HG02623 (cell line): ENCODE measurements around the gene RAB28.
A peak's percentile ranks its signal among the peaks of the same experiment; 100 is the strongest.

Experiments used
- ATAC-seq: cut with Tn5 transposase; IDR thresholded peaks from one replicate; pipeline ENCODE4 v1.9.1; 2021; ENCODE audit warnings: moderate library complexity; ENCODE audit not compliant: unreplicated experiment

Gene RAB28

DNA sequence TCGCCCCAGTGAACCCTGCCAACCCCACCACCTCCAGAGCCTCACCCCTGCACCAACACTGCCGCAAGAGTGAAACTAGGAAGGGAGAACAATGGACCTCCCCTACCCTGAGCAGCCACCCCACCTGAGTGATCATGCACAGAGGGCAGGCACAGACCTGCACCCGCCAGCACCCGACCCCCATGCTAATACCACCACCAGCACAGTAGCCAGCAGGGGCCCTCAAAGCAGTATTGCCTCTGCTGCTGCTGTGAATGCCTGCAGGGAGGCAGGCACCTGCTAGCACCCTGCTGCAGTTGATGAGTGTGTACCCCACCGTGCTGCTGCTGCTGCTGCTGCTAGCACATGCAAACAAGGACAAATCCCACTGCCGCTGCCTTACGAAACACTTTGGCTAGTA lies 100.1 kb downstream of the RAB28 start:
- ATAC-seq: no peak

DNA sequence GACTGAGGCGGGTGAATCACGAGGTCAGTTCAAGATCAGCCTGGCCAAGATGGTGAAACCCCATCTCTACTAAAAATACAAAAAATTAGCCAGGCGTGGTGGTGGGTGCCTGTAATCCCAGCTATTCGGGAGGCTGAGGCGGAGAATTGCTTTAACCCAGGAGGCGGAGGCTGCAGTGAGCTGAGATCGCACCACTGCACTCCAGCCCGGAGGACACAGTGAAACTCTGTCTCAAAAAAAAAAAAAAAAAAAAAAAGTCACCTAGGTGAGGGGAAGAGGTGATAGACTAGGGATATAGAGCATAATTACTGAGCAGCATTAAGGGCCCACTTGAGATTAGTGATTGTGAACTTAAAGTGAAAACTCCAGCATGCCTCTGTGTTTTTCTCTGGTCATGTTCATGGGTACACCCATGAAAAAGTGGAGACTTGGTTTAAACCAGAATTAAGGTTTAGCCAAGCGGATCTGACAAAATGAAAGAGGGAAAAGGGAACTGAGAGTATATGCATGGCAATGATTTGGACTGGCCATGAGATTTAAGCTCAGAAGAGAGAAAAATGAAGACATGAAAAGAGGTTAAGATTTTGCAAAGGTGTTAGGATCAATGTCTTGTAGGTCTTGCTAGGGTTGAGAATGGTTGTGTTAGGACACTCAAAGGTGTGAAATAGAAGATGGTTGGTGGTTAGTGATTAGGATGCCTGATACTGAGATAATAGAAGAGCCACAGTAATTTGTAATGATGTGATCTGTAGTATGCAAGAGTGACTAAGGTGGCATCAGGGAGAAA lies 105.0 kb downstream of the RAB28 start:
- ATAC-seq: peak; percentile 50

DNA sequence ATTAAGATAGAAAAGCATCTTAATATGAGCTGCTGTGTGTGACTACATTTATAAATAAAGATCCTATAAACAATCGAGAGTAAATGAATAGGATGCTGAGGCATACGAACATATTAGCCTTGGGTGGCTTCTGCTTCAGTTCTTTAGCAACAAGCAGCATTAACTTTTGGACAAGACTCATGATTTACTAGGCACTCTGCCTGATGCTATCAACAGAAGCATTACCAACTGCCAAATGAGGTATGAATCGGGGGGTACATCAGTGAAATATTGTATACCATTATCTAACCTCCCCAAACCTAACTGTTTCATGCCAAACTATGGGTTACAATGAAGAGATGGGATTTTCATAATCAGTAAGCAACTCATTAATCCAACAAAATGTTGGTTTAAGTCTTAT lies 113.1 kb downstream of the RAB28 start:
- ATAC-seq: no peak

DNA sequence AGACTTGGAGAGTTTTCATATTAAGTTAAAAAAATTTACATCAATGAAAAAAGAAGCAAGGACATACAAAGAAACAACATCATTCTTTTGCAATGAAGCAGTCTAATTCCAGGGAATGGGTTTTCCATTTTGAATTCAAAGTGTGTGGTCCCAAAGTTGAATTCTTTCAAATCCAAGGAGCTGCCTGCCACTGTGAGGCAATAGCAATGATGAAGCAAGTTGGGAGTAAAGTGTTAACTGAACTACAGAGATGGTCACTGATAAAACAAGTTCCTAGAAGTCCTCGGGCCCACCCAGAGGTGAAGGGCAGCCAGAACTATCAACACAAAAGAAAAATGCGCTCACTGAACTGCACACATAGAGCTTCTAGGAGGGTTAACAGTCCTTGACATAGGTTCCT lies 115.9 kb downstream of the RAB28 start:
- no peak for ATAC-seq

DNA sequence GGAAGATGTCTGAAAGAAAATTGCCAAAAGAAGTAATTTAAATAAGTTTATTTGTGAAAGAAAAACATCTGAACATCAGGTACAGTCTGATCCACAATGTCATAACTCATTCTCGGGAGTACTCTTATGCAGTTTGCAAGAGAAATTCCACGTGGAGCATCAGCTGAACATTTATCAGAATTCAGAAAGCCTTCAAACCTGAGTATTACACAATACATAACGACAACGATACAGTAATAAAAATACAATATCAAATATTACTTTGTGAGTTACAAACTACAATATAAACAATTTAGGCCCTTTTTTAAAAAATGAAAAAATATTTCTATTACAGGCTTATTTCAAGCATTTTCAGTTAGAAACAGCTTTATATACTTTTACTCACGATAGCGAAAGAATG lies 116.4 kb downstream of the RAB28 start:
- no peak for ATAC-seq

DNA sequence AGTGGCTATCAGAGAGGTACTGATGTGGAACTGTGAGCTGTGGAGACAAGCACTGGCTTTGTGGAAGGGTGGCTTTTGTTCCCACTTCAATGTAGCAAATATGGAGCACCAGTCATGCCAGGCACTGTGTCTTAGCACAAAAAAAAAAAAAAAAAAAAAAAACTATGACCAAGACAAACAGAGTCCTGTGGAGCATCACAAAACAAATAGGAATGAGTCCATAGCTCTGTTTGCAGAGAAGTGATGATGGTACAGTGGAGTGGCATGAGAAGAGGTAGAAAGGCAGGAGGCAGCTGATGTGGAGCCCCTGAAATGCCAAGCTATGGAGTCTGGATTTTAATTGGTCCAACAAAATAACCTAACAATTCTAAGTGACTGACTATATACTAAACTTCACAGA lies 116.9 kb downstream of the RAB28 start:
- ATAC-seq: no peak

DNA sequence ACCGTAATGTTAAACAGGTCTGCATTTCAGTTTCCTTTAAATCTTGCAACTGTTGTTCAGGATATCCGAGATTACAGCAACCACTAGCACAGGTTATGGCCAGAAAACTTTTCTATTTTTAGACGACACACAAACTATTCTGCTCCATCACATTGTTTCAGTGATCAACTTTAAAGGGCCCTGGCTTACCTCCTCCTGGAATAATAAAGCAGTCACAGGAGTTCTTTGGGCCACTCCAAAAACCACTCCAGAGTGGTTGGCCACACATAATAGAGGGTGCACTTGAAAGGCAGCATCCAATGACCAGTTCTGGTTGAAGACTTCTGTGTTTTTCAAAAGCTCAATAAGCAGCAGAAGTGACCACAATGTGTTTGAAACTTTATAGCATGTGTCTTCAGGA lies 118.9 kb downstream of the RAB28 start:
- no peak for ATAC-seq

DNA sequence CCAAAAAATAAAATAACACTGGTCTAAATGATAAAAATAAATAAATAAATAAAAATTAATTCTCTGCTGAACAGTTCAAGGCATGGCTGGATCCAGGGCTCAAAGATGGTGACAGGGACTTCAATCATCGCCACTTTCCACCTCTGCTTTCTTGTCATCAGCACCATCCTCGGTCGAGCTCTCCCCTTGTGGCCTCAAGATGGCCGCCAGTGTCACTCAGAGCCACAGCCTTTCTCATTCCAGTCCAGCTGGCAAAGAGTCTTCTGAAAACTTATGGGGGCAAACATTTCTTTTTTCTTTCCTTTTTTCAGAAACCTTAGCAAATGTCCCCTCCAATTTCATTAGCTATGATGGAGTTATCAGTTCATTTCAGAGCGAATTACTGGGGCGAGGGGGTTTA lies 119.5 kb downstream of the RAB28 start:
- ATAC-seq: no peak

DNA sequence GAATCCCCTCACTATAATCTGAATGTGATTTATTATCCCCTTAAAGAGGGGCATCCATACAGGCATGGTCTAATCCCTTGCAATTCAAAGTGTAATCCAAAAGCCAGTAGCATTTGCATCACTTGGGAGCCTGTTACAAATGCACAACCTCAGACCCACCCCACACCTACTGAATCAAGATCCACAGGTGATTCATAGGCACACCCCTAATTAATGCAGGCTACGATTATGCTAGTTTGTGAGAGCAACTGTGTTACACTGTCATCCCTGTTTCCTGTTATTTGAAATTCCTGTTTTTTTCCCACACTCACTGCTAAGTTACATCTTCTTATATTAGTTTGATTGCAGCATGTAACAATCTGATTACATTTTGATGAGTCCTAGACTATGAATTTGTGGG lies 120.0 kb downstream of the RAB28 start:
- ATAC-seq: no peak

DNA sequence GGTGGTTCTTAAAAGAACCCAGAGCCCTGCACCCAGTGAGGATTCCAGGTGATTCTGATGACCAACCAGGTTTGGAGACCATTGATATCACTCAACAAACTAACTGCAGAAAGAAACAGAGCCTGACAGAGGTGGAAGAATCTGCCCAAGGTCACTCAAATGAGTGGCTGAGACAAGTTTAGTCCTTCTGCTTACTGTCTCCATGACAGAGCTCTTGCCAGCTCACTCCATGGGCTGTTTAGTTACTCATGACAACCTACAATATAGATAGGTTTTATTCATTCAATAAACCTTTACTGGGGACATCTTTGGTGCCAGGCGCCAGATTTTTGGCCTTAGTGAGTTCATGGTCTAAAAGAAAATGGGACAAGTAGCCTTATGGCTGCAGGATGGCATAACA lies 124.3 kb downstream of the RAB28 start:
- ATAC-seq: no peak

DNA sequence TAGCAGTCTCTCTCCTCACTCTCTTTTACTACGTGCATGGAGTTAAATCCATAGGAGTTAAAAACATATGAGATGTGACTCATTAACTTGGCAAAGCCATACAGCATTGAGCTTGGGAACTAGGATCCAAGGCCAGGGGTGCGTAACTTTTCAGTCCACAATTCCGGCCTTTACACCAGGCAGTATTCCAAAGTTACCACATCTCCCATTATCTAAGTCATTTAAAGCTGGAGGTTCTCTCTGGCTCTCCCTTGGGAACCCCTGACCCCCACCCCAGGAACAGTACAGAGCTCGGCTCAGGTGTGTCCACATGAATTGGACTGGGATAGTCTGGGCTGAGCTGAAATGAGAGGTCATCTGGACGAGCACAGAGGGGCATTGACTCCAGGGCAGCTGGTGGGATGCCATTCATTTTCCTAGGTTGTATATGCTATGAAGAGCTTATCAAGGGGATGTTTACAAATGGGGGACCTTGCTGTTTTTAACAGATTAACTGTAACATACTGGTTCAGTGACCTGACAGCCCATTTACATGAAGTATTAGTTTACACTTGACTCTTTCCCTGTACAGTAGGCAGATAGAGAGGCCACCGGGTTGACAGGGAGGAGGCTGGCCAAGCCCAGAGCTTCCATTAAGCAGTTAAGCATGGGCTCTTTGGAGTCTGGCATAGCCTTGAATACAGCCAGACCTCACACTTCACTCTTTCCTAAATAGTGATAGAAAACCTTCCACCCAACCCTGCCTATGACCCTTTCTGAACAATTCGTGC lies 128.8 kb downstream of the RAB28 start:
- ATAC-seq: no peak

DNA sequence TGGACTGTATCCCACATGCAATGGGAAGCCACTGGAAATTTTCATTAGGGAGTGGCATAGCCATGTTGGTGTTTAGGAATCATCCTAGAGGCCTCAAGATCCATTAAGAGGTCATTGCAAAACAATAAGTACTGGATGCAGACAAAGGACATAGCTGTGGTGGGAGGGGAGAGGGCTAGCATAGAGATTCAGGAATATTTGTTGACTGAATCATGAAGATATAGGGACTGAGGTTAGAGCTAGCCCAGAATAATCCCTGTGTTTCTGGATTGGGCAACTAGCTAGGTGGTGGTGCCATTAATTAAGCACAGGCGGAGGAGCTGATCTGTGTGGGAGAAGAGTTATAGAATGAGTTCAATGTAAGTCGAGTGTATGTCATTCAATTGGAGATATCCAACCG lies 135.0 kb downstream of the RAB28 start:
- no peak for ATAC-seq

DNA sequence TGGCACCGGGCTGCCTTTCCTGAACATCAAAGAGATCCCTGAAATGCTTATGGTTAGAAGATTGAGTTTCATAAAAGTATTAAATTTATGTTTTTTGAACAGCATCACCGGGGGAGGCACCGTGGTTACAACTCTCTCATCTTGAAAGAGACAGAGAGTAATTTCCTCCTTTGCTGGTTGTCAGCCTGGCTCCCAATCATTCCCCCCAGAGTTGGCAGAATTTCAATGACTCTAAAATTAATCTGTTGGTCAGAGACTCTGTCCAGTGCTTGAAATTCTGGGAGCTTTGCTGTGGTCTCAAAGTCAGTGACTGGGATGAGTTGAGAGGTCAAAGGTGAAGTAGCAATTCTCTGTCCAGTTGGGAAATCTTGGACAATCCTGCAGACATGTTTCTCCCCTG lies 135.9 kb downstream of the RAB28 start:
- no peak for ATAC-seq

DNA sequence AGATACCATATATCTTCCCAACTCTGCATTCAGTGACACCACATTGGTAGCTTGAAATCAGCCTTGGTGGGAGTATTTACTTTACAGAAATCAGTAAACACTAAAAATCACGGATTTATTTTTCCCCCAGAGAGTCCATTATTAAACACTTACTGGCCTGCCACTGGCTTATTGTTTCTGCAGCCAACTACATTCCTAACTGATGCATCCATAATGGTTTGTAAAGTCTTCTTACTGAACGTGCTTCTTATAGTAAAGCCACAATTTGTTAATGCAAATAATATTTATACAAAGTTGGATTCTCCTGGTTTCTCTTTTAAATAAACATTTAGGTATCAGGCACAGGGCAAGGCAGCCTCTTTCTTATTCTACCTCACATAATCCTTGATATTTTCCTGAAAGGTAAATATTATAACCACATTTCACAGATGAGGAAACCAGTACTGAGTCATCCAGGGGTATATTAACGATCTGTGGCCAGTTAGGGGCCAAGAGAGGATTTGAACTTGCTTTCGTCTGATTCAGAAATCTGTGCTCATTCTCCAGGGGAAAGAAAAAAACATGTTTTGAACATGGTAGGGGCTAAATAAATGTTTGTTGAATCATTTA lies 136.5 kb downstream of the RAB28 start:
- no peak for ATAC-seq

DNA sequence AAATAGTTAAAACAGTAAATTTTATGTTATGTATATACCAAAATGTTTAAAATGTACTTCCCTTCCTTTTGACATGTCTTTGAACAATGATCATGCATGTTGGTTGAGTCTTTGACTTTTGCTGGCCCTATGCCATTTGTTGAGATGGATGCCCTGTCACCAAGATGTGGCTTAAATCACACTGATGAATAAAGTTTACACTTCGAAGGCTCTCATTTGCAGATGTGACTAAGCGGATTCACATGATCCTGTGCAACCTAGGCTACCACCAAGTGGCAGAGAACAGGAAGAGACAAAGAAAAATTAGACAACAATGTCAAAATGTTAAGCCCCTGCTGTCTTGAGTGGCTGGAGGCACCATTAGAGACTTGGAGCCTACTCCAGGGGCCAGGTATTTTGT lies 139.9 kb downstream of the RAB28 start:
- no peak for ATAC-seq

DNA sequence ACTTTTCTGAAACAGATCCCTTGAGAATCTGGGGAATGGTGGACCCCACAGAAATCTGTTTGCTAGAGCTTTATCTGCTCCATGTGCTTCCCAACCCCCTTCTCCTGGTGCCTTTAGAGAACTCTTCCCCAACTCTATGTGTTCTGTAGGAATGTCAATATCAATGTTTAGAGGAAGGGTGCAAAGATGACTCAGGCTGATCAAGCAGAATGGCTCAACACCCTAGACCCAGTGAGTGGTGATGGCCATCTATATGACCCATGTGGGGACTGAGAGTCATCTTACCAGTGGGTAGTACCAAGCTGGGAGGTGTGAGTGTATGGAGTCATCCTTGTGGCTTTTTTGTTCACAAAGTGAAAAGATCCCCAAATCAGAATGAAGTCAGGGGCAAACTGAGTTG lies 143.5 kb downstream of the RAB28 start:
- no peak for ATAC-seq

DNA sequence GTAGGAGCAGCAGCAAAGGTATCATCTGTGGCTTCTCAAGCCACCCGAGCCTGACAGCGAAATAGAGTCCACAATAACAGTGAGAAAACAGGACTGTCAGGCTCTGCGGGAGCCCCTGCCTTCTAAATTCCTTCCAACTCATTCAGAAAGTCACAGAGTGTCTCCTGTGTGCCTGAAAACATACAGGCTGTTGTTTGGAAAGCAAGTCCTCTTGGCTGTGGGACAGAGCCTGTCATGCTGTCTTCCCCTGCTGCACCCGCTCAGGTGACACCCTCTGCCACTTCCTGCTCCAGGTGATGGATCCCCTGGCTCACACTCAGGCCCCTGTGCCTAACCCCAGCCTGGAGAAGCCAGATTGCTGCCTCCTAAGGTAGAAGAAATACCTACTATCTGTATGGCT lies 152.3 kb downstream of the RAB28 start:
- ATAC-seq: no peak

DNA sequence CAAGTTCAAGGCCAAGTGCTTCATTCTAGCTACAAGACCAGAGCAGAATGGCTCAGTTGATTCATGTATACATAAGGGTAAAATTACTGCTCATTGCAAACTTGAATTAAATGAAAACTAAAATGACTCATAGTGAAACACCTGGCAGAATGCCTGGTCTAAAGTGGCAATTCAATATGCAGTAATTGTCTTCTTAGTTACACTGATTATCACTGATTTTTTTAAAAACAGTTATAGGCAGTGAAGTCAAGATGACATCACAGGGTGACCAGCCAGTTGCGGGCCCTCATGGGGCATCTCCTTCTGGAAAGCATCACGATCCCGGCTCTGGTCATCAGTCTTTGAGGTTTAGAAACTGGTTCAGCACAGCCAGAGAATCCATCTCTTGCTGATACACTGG lies 154.2 kb downstream of the RAB28 start:
- ATAC-seq: no peak

DNA sequence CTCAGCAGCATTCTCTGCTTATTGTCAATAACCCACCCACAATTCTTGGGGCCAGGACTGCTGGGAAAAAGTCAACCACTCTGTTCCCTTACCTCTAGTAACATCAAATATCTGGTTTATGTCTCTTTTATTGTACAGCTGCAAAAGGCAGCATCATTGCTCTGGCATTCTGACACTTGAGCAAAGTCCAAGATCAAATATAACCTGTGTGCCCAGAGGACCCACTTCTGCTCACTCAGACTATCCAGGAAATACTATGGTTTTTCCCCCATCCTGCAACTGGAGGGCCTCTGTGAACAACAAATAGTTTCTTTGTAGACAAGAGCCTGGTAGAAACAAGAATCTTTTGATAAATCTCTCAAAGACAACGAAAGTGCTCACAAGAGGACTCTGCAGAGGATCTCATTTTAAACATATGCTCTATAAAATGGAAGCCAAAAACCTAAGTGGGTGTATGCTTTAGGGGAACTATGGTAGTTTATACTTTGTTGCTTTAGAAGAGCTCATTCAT lies 154.7 kb downstream of the RAB28 start:
- no peak for ATAC-seq

DNA sequence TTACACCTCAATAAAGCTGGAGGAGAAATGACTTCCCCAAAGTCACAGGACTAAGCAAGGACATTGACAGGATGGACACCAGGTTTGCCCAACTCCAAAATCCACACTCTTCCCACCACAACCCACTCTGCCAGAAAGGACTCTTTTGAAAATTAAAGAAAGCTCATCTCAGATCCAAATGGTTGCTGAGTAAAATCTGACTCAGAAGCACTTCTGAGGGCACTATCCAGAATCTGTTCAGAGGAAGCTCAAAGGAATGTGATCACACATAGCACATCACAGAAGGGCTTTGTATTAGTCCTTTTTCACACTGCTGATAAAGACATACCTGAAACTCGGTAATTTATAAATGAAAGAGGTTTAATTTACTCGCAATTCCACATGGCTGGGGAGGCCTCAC lies 155.5 kb downstream of the RAB28 start:
- no peak for ATAC-seq

DNA sequence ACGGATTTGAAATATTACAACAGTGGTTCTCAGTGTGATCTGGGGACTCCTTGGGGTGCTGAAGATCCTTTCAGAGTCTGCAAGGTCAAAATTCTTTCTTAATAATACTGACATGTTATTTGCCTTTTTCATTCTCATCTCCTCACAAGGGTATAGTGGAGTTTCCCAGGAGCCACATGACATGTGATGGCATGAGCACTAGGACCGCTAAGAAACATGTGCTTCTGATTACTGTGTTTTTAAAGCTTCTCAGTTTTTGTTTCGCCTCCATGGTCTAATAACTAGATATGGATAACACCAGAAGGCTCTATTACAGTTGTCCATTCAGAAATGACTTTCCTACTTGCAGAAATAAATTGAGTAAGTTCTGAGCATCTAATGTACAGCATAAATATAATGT lies 156.1 kb downstream of the RAB28 start:
- ATAC-seq: no peak

DNA sequence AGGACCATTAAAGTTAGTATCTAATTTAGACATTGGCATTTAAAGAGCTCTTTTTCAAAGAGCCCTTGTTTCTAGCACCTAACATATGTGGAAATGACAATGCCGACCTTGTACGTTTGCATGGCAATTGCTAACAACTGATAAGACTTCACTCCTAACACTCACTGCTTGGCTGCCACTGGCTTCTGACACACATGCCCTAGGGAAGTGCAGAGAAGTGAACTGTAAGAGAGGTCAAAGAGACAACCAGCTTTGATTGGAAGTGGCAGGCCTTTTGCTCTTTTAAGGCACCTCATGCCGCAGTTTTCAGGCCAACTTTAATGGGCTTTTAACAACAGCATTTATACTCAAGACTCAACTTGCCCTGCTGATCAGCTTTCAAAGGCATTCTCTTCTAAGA lies 158.4 kb downstream of the RAB28 start:
- ATAC-seq: no peak
